ENCODE results near the gene PUM2. TPM values are rescaled to one million over a fixed set of nuclear protein-coding genes. Genes with fewer than 3 reads are reported as not detected.

The PUM2 gene
- total RNA-seq, 2 experiments from 2014 or later: 88.4 to 96.8 TPM

DNA sequence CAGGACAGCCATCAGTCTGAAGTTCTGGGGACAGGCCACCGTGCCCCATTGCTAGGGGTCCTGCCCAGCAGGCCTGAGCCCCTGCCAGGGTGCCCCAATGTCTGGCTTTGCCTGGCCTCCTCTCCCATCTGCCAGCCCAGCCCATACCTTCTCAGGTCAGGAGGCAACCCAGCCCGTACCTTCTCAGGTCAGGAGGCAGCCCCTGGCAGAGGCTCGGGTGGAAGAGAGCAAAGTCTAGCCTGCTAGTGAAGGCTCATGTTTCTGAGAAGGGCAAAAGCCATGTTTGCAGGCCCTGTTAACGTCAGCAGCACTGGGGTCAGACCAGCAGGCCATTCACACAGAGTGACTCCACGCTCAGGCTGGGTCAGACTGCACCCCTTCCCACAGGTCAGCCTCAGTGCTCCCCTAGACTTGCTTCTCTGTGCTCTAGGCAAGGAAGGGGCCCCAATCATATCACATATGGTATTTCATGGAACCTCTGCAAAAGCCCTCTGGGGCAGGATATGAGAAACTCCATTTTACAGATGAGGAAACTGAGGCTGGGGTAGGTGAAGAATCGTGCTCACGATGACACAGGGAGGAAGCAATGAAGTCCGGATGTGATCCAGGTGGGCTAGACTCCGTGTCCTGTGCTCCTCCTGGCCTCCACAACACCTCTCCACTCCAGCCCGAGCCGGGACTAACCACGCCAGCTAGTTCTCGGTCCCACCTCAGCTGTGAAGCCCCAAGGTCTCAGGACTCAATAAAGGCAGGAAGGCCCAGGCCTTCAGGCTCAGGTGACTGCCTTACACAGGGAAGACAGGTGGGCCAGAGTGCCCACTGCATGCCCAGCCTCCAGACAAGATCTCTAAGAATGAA is 135.2 kb downstream of the PUM2 start:
- H3K4me1 Mint-ChIP-seq (ENCODE audit: low read depth): no peaks in the 10 kb centered on the region
- CTCF ChIA-PET: interaction anchor here (0.6 kb wide), 1 partner anchor 10 kb away, joined by 3 read pairs; no protein-coding TSS in a partner anchor
- no peak overlapping the region for H3K27ac Mint-ChIP-seq
- no peak for DNase-seq
- no peaks in the 10 kb centered on the region for H3K9me3 Mint-ChIP-seq
- H3K4me3 Mint-ChIP-seq: no peak overlapping the region
- intact Hi-C loops (cut with micrococcal nuclease): no loop called here
- H3K36me3 Mint-ChIP-seq (ENCODE audit: low read depth): no peaks in the 10 kb centered on the region
- H3K27me3 Mint-ChIP-seq (ENCODE audit: low read depth): peaks cover 6% of the 10 kb centered on the region

DNA sequence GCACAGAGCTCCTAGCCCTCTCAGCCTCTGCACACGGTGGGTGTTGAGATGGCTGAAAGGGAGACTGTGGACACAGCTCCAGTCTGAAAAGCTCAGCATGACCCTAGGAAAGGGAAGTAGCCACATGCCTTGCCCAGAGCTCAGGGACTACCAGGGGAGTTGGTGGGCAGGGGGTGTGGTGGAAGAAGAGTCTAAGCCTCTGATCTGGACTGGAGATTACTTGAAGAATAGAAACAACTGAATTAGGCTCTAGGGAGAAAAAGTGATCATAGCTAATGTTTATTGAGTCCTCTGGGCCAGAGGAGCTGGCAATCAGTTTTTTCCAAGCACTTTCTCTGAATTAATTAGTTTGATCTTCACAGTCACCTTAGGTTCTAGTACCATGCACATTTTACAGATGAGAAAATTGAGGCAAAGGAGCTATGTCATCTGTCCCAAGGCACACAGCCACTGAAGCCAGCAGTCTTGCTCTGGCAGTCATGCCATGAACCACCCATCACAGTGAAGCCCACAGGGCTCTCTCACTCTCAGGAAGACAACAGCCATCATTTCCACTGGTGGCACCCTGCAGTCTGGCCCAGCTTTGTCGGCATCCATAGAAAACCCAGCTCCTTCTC is 136.0 kb downstream of the PUM2 start:
- Mint-ChIP-seq H3K9me3 (no peaks in the 10 kb centered on the region), H3K4me1 (ENCODE audit: low read depth) (no peaks in the 10 kb centered on the region), H3K27me3 (ENCODE audit: low read depth) (peaks cover 3% of the 10 kb centered on the region), H3K36me3 (ENCODE audit: low read depth) (no peaks in the 10 kb centered on the region), H3K4me3 (no peak overlapping the region), H3K27ac (no peak overlapping the region)
- intact Hi-C loops (cut with micrococcal nuclease): no loop called here
- CTCF ChIA-PET: interaction anchor here (0.6 to 1.4 kb wide), 2 partner anchors 11 kb away, joined by 3 read pairs; no protein-coding TSS in a partner anchor
- DNase-seq: no peak

DNA sequence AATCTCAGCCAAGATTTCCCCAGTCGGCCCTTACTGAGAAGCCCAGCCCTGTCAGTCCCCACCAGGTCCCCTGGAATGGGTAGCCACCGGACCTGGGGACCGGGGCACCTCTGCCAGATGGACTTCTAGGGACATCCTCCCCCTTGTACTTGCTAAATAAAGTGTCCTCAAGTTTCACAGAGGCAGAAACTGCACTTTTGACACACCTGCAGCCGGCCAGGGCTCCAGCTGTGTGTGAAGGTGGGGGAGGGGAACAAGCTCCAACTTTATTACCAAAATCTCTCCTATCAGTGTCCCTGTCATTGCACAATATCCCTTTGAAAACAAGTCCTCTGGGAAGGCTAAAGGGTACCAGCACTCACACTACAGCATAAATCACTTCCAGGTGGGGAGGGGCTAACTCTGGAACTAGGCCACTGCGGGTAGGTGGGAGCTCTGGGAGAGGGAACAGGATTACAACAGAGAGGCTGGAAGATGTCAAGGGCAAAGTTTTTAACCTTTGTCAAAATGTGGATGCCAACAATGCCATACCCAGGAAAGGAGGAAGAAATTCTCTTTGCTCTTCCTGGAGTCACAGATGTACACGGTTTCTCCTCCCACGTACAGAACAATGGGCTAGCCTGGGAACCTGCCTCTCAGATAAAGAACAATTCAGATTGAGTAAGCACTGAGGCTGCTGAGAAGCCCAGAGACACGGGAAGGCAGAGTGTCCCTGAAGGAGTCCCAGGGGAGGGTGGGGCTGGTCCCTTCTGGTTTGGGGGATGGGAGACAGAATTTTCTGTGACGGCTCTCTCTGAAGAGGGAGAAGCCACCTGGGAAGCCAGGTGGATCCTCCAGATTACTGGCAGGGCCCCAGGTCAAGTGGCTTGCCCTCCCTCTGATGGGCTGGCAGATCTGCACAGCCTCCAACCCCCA is 136.7 kb downstream of the PUM2 start:
- H3K36me3 Mint-ChIP-seq (ENCODE audit: low read depth): no peaks in the 10 kb centered on the region
- H3K27me3 Mint-ChIP-seq (ENCODE audit: low read depth): peaks cover 3% of the 10 kb centered on the region
- intact Hi-C loops (cut with micrococcal nuclease): no loop called here
- no peak overlapping the region for H3K4me3 Mint-ChIP-seq
- no peaks in the 10 kb centered on the region for H3K4me1 Mint-ChIP-seq (ENCODE audit: low read depth)
- H3K9me3 Mint-ChIP-seq: no peaks in the 10 kb centered on the region
- no peak overlapping the region for H3K27ac Mint-ChIP-seq
- CTCF ChIA-PET: interaction anchor here (1.4 kb wide), 1 partner anchor 12 kb away, joined by 3 read pairs; no protein-coding TSS in a partner anchor
- DNase-seq: no peak

DNA sequence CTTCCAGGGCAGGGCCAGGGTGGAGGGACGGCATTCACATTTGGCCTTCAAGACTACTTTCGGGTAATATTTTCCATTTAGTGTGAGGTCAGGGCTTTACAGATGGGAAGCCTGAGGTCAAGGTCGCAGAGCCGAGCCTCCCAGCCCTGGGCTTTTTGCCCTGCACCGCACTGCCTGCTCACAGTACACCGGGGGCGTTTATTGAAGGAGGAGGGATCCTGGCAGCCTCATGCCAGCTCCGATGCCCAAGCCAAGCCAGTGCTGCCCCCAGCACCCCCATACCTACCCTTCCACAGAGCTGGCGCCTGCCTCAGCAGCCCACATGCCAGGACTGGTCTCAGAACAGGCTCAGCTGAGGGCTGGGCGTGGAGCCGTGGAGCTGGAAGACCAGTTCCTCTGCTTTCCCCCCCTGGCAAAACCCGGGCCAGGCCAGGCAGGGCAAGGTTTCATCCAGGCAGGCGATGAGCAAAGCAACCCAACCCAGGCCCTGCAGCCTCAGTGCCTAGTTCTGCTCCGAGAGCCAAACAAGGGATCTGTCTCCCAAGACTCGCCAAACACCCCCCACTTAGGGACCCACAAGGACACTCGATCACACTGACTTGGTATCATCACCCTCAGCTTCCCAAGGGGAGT is 137.7 kb downstream of the PUM2 start:
- intact Hi-C loops (cut with micrococcal nuclease): no loop called here
- no peak for DNase-seq
- no peaks in the 10 kb centered on the region for H3K4me1 Mint-ChIP-seq (ENCODE audit: low read depth)
- no peak overlapping the region for H3K4me3 Mint-ChIP-seq
- CTCF ChIA-PET: interaction anchor here (1.4 kb wide), 1 partner anchor 13 kb away, joined by 3 read pairs; no protein-coding TSS in a partner anchor
- H3K27me3 Mint-ChIP-seq (ENCODE audit: low read depth): no peaks in the 10 kb centered on the region
- H3K9me3 Mint-ChIP-seq: no peaks in the 10 kb centered on the region
- no peaks in the 10 kb centered on the region for H3K36me3 Mint-ChIP-seq (ENCODE audit: low read depth)
- no peak overlapping the region for H3K27ac Mint-ChIP-seq

DNA sequence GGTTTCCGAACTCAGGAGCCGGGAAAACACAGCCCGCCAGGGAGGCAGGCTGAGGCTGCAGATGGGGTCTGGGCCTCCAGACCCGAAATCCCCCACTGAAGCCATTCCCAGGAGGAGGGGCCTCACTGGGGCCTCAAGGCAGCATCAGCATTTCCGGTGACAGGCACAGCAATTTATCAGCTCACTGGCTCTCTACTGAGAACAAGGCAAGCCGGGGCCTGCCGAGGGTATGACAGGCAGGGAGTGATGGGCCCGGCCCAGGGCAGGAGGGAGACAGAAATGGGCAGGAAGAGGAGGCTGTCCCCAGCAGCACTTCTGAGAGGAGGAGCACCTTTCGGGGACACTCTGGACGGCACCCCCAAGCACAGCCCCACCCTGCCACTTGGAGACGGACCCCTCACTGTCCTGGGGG is 138.2 kb downstream of the PUM2 start:
- H3K27me3 Mint-ChIP-seq (ENCODE audit: low read depth): no peaks in the 10 kb centered on the region
- H3K27ac Mint-ChIP-seq: no peak overlapping the region
- intact Hi-C loops (cut with micrococcal nuclease): no loop called here
- no peaks in the 10 kb centered on the region for H3K9me3 Mint-ChIP-seq
- no peaks in the 10 kb centered on the region for H3K4me1 Mint-ChIP-seq (ENCODE audit: low read depth)
- DNase-seq: peak; percentile 22
- CTCF ChIA-PET: no interaction called here
- no peaks in the 10 kb centered on the region for H3K36me3 Mint-ChIP-seq (ENCODE audit: low read depth)
- H3K4me3 Mint-ChIP-seq: no peak overlapping the region

DNA sequence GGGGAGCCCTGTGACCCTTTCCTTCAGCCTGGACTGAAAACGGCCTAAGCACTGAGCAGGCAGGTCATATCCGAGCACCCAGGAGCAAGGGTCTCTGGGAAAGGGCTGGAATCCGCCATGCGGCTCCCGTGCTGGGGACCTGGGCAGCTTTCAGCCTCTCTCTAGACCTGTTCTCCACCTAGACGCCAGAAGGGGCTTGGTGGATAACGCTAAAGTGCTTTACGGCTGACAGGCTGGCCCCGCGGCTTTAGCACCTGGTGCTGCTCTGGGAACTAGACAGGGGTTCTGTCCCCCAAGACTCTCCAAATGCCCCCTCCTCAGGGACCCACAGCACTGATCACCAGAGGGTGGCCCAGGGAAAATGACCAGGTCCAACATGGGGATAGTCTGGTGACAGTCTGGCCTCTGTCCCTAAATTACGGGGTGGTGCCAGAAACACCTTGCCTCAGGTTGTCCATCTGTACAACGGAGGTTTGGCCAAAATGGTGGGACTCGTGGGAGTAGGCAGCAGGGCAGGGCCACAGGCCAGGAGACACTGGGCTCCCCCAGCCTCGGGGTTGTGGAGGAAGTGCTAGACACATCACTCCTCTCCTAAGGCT is 138.7 kb downstream of the PUM2 start:
- no peaks in the 10 kb centered on the region for H3K4me1 Mint-ChIP-seq (ENCODE audit: low read depth)
- H3K27me3 Mint-ChIP-seq (ENCODE audit: low read depth): no peaks in the 10 kb centered on the region
- CTCF ChIA-PET: no interaction called here
- H3K27ac Mint-ChIP-seq: no peak overlapping the region
- H3K36me3 Mint-ChIP-seq (ENCODE audit: low read depth): no peaks in the 10 kb centered on the region
- no peak overlapping the region for H3K4me3 Mint-ChIP-seq
- no peaks in the 10 kb centered on the region for H3K9me3 Mint-ChIP-seq
- DNase-seq: no peak
- intact Hi-C loops (cut with micrococcal nuclease): no loop called here

DNA sequence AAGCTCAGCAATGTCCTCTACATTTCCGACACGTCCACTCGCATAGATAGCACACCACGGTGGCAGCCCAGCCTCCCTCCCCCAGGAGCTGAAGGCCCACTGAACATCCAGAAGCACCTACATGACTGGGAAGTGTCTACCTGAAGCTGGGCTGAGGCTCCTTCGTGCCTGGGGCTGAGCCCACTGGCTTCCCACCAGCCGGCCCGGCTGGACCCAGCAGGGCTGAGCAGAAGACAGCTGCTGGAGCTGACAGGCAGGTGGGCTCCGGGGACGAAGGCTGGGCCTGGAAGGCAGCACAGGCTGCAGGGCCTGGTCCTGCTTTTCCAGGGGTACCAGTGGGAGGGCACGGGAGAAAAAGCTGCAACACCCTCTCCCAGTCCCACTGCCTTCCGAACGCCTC is 139.2 kb downstream of the PUM2 start:
- no peak overlapping the region for H3K27ac Mint-ChIP-seq
- no peaks in the 10 kb centered on the region for H3K27me3 Mint-ChIP-seq (ENCODE audit: low read depth)
- H3K36me3 Mint-ChIP-seq (ENCODE audit: low read depth): no peaks in the 10 kb centered on the region
- H3K4me1 Mint-ChIP-seq (ENCODE audit: low read depth): no peaks in the 10 kb centered on the region
- intact Hi-C loops (cut with micrococcal nuclease): no loop called here
- CTCF ChIA-PET: interaction anchor here (1.1 kb wide), 1 partner anchor 14 kb away, joined by 3 read pairs; no protein-coding TSS in a partner anchor
- no peak for DNase-seq
- H3K4me3 Mint-ChIP-seq: no peak overlapping the region
- no peaks in the 10 kb centered on the region for H3K9me3 Mint-ChIP-seq

DNA sequence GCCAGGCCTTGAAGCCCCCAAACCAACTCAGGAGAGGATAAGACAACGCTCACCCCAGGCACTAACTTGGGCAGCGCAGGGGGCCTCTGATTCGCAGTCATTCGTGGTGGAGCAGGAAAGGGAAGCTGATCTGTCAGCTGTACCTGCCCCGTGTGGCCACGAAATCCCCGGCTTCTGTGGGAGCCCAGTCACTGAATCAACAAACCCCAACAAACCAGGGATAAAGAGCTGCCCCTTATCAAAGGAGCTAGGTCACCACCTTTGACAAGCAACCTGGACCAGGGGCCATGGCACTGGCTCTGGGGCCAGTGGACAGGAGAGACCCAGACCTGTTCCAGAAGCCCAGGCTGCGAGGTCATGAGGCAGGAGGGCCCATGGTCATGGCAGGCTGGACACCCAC is 140.2 kb downstream of the PUM2 start:
- DNase-seq: no peak
- no peaks in the 10 kb centered on the region for H3K27me3 Mint-ChIP-seq (ENCODE audit: low read depth)
- H3K4me1 Mint-ChIP-seq (ENCODE audit: low read depth): no peaks in the 10 kb centered on the region
- no peaks in the 10 kb centered on the region for H3K9me3 Mint-ChIP-seq
- H3K4me3 Mint-ChIP-seq: no peak overlapping the region
- H3K36me3 Mint-ChIP-seq (ENCODE audit: low read depth): no peaks in the 10 kb centered on the region
- intact Hi-C loops (cut with micrococcal nuclease): no loop called here
- no peak overlapping the region for H3K27ac Mint-ChIP-seq
- CTCF ChIA-PET: interaction anchor here (0.7 to 1.1 kb wide), 2 partner anchors 15 to 43 kb away, joined by 3 read pairs; no protein-coding TSS in a partner anchor

DNA sequence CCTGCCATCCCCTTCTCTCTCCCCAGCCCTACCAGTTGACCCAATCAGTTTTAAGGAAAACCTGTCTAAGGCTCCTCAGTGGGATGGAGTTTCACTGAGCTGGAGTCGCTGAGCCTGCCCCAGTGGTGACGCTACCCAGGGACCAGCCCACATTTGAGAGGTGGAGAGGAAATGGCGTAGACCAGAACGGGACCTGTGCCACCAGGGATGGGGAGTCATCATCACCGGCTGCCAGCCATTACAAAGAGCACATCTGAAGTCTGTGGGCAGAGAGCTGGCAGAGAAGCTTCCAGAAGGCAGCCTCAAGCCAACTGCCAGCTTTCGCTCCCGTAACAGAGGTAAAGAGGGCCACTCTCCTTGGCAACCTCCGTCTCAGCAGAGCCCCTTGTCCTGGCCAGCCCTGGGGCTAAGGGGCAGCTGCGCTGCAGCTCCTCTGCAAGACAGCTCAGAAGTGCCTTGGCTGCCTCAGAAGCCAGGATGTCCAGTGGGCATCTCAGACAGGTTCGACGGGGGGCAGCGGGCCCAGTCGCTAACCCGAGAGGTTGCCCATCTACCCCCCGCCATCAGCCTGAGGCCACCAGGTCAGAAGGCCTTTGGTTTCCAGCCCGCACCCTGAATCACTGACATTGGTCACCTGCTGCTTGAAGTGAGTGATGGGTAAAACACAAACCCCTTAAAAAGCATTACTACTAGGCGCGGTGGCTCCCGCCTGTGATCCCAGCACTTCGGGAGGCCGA is 141.1 kb downstream of the PUM2 start:
- intact Hi-C loops (cut with micrococcal nuclease): no loop called here
- H3K36me3 Mint-ChIP-seq (ENCODE audit: low read depth): no peaks in the 10 kb centered on the region
- H3K4me1 Mint-ChIP-seq (ENCODE audit: low read depth): no peaks in the 10 kb centered on the region
- H3K27ac Mint-ChIP-seq: no peak overlapping the region
- no peaks in the 10 kb centered on the region for H3K9me3 Mint-ChIP-seq
- H3K4me3 Mint-ChIP-seq: no peak overlapping the region
- CTCF ChIA-PET: no interaction called here
- no peak for DNase-seq
- no peaks in the 10 kb centered on the region for H3K27me3 Mint-ChIP-seq (ENCODE audit: low read depth)

DNA sequence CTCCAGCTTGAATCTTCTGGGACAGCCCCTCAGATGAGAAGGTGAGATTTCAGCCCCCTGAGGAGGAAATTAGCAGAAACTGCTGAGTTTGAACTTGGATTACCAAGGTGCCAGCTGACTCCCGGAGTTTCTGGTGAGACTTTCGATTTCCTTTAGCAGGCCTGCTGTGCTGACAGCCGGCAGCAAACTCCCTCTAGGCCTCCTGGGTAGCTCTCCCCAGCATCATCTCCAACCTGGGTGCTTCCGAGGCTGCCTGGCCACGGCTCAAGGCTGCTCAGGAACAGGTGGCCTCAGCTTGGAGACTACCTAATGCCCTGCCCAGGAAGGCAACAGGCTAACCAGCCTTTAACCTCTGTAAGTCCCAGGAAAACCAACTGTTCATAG is 142.2 kb downstream of the PUM2 start:
- H3K36me3 Mint-ChIP-seq (ENCODE audit: low read depth): no peaks in the 10 kb centered on the region
- no peak for DNase-seq

DNA sequence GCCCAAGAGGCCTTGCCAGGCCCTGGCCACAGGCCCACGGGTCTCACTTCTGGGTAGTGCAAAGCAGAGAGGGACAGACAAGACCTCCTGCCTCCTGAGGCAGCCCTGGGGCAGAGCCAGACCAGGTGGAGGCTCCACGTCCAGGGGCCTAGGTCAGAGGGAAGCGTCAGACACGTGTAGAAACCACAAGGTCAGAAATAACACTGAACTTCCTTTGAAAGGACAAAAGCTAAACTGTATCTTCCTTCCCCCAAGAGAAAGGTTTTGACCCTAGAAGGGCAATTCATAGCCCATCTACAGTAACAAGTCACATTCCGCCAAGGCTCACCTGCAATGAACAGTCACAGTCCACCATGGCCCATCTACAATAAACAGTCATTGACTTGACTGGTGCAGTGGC is 143.6 kb downstream of the PUM2 start:
- no peaks in the 10 kb centered on the region for H3K27me3 Mint-ChIP-seq (ENCODE audit: low read depth)
- CTCF ChIA-PET: no interaction called here
- H3K9me3 Mint-ChIP-seq: no peaks in the 10 kb centered on the region
- H3K27ac Mint-ChIP-seq: no peak overlapping the region
- DNase-seq: no peak
- intact Hi-C loops (cut with micrococcal nuclease): no loop called here
- H3K4me3 Mint-ChIP-seq: no peak overlapping the region
- no peaks in the 10 kb centered on the region for H3K36me3 Mint-ChIP-seq (ENCODE audit: low read depth)
- H3K4me1 Mint-ChIP-seq (ENCODE audit: low read depth): no peaks in the 10 kb centered on the region

More for the DNA sequence above, 142.2 kb downstream of the PUM2 start:
- CTCF ChIA-PET: no interaction called here
- Mint-ChIP-seq H3K27me3 (ENCODE audit: low read depth) (no peaks in the 10 kb centered on the region), H3K4me1 (ENCODE audit: low read depth) (no peaks in the 10 kb centered on the region), H3K9me3 (no peaks in the 10 kb centered on the region), H3K4me3 (no peak overlapping the region), H3K27ac (no peak overlapping the region)
- intact Hi-C loops (cut with micrococcal nuclease): no loop called here
